MV-4-11 (cell line): ENCODE results near the gene SRGAP2C.
"Not testable (repeated sequence)": the region's sequence is repeated elsewhere in the genome, so short reads cannot be mapped to it uniquely, and the experiment has no call there.

Source experiments
- DNase-seq: peaks from one replicate; lab custom pipeline; 2025; lab: John Stamatoyannopoulos, UW

The SRGAP2C gene

DNA sequence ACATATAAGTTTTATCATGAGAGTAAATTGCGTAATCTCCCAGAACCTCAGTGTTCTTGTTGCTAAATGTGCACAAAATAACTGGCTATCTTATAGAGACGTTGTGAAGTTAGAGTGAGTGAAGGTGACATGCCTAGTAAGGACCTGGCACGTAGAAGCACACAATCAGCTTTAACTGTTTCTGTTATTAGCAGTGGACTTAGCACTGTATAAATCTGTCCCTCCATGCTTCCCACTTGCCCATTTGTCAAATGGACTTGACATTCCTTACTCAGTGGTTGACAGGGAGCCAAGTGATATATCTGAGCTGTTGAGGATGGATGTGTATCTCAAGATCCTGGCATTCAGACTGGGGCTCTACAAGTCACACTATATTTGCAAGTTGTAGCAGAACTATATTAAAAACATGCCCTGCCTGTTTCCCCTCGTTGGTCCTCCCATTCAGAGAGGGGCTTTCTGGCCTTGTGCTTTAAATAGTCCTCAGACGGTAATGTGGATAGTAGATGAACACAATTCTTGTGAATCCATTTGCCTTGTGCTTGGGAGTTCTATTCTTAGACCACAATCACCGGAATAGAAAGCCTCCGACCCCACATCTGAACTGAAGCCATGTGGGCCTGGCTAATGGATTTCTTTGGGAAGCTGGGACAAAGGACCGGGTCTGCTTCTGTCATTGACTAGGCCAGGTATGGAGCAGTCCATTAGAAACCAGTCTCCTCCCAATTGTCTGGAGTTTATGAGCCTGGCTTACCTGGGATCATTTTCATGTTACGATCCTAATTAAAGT, 43.0 kb downstream of the SRGAP2C start:
- DNase-seq = not testable (repeated sequence)

DNA sequence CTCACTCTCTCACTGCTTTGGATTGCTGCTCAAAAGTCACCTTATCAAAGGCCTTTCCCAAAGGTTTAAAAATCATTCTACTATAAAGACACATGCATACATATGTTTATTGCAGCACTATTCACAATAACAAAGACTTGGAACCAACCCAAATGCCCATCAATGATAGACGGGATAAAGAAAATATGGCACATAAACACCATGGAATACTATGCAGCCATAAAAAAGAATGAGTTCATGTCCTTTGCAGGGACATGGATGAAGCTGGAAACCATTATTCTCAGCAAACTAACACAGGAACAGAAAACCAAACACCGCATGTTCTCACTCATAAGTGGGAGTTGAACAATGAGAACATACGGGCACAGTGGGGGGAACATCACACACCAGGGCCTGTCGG, 45.9 kb downstream of the SRGAP2C start:
- not testable (repeated sequence) for DNase-seq

DNA sequence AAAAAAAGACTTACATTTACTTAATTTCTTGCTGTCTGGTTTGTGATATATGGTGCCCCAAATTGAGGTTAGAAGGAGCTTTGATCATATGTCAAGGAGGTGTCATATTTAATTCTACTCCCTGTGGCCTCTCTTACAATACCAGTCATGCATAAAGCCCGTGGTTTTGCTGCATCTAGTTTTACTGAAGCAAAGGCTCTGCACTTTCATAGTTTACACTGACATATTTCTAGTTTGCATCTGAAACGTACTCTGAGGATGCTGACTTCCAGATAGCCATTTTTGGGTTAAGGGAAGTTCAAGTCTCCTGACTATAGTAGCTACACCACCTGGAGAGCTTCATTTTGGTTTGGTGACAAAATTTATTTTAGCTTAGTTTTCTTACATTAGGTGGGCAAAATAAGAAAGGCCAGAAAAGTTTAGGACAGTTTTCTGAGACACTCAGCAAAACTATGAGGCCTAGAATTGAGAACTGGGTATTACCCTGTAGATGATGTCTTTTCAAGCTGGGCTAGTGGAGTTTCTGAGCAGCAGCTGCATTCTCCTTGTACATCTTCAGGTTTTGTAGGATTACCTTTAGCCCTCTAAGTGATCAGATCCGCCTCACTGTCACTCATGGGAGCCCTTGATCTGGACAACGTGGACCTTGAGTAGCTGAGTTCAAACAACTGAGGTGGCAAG, 47.8 kb downstream of the SRGAP2C start:
- not testable (repeated sequence) for DNase-seq

DNA sequence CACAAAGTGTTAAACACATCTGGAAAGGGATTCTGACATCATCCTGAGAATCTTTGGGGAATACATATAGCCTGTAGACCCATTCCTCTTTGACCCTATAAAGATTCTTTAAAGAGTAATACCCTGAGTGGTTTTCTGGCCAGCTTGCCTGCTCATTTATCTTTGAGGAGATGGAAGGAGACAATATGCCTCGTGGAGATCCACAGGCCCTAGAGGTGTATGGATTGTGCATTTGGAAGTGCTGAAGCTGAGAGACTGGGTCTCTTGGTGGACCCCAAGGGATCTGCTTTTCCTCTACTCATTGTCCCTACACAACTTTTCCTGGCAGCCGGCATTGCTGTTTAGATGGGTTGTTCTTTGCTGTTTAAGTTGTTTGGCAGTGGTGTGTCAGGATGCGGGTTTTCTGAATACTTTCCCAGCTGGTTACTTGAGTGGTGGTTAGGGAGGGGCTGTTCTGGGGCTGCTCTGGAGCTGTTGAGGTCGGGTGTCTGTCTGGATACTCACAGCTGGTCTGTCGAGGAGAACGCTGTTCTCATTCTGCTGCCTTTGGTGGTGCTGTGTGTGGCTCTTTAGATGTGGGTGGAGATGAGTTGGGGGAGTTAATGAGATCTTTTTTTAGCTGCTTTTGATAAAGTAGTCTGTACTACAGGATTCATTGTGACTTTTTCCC, 49.5 kb downstream of the SRGAP2C start:
- DNase-seq = not testable (repeated sequence)

DNA sequence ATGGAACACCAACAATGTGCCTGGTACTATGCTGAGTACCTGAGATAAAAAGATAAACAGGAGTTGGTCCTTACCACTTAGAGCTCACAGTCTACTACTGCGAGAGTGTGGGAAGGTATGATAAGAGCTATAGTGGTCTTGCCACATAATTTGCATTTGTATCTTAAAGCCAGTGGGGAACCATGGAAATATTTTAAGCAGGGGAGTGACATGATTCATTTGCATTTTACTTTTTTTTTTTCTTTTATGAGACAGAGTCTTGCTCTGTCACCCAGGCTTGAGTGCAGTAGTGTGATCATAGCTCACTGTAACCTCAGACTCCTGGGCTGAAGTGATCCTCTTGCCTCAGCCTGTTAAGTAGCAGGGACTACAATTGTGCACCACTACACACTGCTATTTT, 53.6 kb downstream of the SRGAP2C start:
- DNase-seq = not testable (repeated sequence)

DNA sequence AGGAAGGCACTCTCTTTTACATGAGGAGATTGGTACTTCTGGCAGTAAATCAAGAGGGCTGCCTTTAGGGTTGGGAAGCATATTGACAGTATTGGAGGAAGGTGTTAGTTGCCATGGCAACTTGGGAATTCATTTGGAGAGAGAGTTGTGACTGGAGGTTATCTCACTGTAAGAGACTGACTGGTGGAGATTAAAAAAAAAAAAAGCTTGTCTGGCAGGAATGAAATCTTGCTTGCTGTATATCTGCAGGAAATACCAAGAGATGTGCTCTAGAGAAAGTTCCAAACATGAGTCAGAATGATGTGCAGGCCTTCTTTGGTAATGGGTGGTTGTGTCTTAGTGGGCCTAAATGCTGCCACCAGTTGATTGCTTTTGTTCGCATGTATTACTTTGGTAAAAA, 59.1 kb downstream of the SRGAP2C start:
- not testable (repeated sequence) for DNase-seq

DNA sequence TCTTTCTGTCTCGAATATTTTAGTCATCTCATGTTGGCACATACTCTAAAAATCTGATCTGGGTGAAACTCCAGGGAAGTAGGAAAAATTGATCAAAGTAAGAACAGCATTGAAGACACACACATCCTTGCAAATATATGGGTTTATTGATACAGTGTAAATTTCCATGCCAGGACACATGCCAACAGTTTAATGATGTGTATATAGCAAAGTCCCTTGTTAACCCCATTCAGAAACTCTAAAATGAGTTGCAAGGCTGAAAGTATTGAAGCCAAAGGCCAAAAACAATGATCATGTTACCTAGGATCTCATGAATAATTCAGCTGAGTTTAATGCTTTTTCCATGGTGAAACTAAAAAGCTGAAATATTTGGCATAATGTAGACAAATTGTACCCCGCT, 61.6 kb downstream of the SRGAP2C start:
- DNase-seq = not testable (repeated sequence)

DNA sequence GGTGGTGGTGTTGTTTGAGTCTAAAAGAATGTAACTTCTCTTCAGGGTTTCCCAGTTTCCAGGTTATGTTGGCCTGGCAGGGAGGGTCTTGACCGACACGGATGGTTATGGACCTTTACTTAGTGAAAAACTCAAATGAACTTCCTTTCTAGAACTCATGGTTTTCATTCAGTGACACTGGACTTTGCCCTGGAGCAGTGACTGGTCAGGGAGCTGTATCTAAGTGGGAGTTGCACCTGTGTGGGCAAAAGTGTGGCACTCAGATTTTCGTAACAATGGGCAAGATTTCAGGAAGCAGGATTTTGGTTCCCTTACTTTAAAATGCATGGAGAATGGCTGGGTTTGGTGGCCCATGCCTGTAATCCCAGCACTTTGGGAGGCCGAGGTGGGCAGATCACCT, 67.9 kb downstream of the SRGAP2C start:
- DNase-seq = not testable (repeated sequence)

DNA sequence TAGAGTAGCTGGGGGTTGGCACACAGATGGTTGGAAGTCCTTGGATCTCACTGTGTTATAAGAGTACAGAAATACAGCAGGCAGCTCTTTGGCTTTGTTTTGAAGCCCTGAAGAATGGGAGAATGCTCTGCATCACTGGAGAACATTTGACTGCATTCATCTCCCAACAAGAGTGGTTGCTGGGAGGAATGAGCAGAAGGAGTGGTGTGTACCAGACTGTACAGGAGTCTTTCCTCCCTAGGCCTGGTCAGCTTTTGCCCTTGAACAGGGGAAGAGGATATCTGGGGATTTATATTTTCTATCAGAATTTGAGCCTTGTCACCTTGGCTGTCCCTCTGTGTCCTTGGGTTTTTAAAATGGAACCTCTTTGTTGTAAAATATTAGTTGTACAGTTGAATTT, 69.8 kb downstream of the SRGAP2C start:
- not testable (repeated sequence) for DNase-seq

DNA sequence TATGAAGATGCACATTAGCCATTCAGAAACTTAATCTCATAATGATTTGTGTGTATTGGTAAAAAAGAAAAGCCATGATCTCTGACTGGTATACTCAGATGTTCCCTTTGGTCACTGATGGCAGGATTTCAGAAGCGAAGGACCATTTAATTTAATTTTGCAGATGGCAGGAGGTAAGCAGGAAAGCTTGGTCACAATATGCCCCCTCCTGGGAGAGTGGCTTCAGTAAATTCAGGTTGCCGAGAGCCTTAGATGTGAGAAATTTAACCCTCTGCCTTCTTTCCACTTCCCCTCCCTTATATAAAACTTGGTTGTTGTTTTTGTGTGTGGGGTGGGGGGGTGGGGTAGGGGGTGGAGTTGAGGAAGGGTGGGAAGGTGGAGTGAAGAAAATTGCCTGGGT, 72.9 kb downstream of the SRGAP2C start:
- not testable (repeated sequence) for DNase-seq

DNA sequence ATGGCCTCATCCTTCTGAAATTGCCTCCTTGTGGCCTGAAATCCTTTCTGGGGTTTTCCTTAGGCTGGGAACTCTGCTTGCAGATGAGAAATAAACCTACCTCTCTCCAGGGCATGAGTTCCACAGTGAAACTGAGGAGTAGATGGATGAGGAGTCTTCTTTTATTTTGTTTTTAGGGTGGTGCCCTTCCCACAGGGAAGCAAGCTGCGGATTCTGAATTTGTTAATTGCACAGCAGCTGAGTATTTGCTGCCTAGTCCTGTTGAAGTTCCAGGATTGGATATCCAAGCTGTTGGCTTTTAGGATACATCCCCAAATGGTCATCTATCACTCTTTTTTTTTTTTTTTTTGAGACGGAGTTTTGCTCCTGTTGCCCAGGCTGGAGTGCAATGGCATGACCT, 73.4 kb downstream of the SRGAP2C start:
- DNase-seq = not testable (repeated sequence)

DNA sequence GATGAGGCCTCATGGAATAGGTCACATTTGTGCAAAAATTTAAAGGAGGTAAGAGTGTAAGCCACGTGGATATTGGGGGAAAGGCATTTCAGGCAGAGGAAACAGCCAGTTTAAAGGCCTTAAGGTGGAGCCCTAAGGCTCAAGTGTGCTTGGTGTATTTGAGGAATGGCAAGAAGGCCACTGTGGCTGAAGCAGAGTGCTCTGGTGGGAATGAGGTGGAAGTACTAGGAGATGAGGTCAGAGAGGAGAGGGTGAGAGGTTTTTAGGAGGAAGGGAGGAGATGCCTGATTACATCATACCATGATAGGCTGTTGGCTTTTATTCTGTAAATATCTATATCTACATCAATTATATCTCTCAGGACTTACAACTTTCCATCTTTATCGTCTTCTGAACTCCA, 75.4 kb downstream of the SRGAP2C start:
- peak; percentile 33 for DNase-seq

DNA sequence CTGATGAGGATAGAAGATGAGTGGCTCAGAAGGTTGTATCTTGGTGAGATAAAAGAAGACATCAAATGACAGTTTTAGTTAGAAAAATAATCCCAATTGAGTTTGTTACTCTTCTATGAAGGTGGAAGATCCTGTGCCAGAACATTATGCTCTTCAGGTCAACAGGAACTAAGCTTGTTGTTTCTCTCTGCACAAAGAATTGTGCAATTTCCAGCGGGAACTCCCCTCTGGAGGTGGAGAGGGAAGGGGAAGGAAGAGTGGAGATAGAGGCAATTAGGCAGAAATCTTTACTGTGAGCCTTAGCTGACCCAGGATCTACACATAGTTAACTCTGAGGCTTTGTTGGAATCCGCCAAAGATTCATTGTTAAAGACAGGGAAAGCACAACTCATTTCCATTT, 77.4 kb downstream of the SRGAP2C start:
- not testable (repeated sequence) for DNase-seq

DNA sequence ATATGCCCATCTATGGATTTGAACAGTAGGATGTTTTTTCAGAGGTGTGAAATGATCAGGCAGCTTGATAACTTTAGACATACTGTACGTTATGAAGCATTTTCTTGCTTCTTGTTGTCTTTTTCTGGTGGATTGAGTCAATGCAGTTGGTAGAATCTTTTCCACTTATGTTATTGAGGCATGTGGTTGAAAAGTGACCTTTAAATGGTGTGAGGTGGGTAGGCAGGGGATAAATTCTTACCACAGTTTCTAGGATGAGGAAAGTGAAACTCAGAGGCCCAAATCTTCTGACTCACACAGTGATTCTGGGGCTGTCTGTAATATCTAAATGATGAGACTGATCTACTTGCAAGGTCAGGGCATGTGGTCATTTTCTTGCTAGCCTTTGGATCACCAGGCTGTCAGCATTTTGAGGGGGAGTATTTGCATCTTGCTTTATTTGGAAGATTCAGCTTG, 79.0 kb downstream of the SRGAP2C start:
- peak; percentile 67 for DNase-seq

DNA sequence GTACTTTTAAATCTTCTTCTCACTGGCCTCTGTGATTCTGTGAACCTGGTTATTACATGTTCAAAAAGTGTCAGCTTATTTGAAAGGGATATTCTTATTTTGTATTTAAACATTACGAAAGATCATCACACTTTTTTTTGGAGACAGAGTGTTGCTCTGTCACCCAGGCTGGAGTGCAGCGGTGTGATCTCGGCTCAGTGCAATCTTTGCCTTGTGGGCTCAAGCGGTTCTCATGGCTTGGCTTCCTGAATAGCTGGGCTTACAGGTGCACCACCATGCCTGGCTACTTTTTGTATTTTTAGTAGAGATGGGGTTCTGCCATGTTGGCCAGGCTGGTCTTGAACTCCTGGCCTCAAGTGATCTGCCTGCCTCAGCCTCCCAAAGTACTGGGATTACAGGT, 82.3 kb downstream of the SRGAP2C start:
- not testable (repeated sequence) for DNase-seq

DNA sequence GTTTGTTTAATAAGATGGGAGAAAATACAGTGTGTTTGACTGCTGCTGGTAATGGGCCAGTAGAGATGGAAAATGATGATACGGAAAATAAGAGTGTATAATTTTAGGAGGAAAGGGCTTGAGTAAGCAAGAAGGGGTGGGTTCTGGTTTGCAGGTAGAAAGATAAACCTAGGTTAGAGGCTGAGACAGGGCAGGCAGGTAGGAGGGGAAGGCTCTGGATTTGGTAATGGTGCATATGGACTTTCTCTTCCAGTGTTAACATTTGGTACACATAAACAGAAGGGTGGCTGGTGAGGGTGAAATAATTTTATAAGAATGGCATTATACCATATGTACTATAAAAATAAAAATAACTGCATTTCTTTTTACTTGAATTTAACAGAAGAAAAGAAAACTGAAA, 84.5 kb downstream of the SRGAP2C start:
- DNase-seq = not testable (repeated sequence)

DNA sequence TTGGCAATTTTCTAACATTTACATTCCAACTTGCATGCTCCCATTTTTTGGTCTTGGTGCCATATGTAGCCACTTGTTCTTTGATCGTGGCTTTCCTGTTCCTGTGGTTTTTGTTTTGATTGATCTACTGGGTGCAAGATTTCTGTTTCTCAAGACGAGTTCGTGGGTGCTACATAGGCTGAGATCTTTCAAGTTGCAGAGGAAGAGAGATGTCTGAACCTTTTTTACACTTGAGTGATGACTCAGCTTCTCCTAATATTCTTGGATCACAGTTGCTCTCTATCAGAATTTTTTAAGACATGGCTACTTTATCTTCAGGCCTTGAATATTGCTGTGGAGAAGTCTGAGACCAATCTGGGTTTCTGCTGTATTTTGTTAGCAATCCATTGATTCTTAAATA, 85.2 kb downstream of the SRGAP2C start:
- peak; percentile 0 for DNase-seq

DNA sequence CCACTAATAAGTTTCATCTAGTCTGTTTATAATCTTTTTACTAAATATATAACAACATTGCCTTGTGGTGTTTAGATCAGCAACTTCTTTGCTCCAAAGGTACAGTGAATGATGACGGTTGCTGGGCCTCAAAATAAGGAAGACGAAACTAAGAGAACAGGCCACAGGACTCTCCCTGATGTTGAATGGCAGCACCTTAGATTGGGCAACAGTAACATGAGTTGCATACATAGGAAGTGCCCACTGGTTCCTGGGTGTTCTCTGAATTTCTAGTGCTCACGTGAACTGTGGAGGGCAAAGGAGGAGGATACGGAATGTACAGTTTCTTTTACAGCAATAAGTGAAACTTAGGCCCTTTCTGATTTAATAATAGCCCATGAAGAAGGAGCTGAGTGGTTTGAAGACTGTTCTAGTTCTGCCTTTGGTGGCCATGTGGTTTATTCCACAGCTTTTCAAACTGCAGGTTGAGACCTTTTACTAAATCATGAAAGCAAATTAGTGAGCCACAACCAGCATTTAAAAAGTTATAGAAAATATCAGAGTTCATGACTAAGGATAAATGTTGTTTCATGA, 86.5 kb downstream of the SRGAP2C start:
- DNase-seq = peak; percentile 87

DNA sequence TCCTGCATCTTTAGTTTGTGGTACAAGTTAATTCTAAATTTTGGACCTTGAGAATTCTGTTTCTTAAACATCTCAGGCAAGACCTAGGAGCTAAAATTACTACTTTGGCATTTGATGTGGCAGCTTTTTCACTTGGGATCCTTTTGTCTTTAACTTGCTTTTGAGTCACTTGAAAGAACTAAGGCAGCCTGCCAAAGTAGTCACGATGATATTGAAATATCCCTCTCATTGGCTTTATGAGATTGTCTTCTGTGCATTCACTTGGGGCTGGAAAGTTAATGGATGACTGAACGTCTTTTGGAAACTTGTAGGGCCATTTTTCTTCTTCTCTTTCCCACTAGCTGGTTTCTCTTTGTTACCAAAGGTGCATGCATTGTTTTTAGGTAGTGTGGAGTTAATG, 90.7 kb downstream of the SRGAP2C start:
- DNase-seq = not testable (repeated sequence)

DNA sequence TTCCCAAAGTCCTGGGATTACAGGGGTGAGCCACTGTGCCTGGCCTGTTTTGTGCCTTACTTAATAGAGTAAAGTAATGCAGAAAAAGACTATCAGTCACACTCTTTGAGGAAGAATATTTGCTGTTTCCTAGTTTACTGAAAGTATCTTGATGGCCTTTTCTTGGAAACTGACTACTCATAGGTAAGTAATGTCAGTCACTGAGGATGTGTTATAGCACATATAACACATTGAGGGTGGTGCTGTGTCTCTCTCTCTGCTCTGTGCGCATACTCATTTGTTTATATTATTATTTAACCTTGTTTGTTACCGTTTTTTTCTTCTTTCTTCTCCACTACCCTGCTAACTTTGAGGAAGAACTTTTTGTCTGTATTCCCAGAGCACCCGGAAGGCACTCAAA, 93.4 kb downstream of the SRGAP2C start:
- not testable (repeated sequence) for DNase-seq

DNA sequence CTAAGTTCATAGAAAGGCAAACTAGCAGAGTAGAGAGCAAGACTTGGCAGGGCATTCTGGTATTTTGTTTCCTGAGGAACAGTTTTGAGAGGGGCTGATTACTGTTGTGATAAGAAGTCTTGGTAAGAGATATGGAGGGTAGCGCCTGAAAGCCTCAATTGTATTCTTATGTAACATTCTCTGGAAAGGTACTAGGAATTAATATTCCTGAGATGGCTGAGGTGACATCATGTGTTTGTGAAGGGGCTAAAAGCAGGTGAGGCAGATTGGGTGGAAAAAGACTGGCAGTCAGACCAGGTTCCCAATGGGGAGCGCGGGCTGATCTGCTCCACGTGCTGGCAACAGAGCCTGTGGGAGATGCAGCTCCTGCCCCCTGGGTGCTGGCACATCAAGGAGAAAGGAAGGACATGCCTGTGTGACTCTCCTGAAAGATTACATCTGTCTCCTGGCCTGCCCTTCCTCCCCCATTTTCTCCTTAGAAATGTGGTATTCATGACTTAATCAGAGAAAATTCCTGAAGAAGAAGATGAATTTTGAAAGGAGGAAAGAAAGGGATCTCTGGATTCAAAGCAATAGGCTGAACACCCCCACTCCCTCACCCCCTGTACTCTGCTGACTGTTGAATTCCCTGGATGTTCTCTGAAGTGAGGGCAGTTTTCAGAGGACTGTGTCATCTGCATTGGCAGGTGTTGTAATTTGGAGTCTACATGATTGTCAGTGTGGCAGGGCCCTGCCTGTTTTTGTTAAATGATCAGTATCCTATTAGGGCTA, 94.2 kb downstream of the SRGAP2C start:
- not testable (repeated sequence) for DNase-seq

DNA sequence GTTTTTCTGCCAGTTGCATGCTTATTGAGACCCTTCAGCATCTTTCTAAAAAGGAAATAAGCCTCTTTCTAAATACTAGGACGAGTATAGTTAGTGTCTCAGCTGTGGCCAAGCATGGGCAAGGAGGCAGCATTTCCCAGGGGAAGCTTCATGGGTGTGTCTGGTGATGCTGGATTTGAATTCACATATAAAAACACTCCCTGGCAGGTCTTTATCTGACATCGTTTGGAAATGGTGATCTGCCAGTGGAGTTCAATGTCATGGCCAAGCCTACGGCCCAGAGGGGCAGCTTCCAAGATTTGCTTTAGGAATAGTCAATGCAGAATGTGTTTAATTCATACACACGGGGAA, 94.7 kb downstream of the SRGAP2C start:
- not testable (repeated sequence) for DNase-seq
